ENCODE results near the gene ANKRD37. TPM values are rescaled to one million over a fixed set of nuclear protein-coding genes. Genes with fewer than 3 reads are reported as not detected.

The ANKRD37 gene
- total RNA-seq, 4 donors from 2014 or later: 5.9 to 15.4 (median 9.3) TPM

GRCh38 chr4:185352741-185353140 lies 43.9 kb upstream of the ANKRD37 start:
- Histone ChIP-seq H3K4me3 (no peak overlapping the region), H3K36me3 (peaks cover 0 to 28% of the 10 kb centered on the region in 2 donors), H3K9me3 (no peaks in the 10 kb centered on the region), H3K4me1 (no peaks in the 10 kb centered on the region), H3K27me3 (no peaks in the 10 kb centered on the region), H3K27ac (no peak overlapping the region)
- DNase-seq: no peak
- intact Hi-C loops (cut with DNase I; ENCODE audit: low total_unique reads) (no loop called here), in situ Hi-C loops (cut with MboI; ENCODE audit: low sequenced_read_pairs in 4 of 4) (no loop called here)
- TF ChIP-seq CTCF (IDR thresholded peaks at IDR 0.05 in 4 of 5, conservative IDR thresholded peaks at IDR 0.05 in 1 of 5) (no peak), POLR2A (IDR thresholded peaks at IDR 0.05) (no peak)
- ATAC-seq: no peak

- TF ChIP-seq CTCF (IDR thresholded peaks at IDR 0.05 in 4 of 5, conservative IDR thresholded peaks at IDR 0.05 in 1 of 5) (no peak), POLR2A (IDR thresholded peaks at IDR 0.05) (no peak)
- H3K4me3 ChIP-seq: no peak overlapping the region
- in situ Hi-C loops (cut with MboI; ENCODE audit: low sequenced_read_pairs in 4 of 4): no loop called here
- ATAC-seq (no peak), DNase-seq (no peak)
- H3K27me3 ChIP-seq: no peaks in the 10 kb centered on the region
- no peaks in the 10 kb centered on the region for H3K36me3 ChIP-seq
- intact Hi-C loops (cut with DNase I; ENCODE audit: low total_unique reads): no loop called here
- no peak overlapping the region for H3K27ac ChIP-seq
- no peaks in the 10 kb centered on the region for H3K4me1 ChIP-seq
- H3K9me3 ChIP-seq: no peaks in the 10 kb centered on the region
Measured at GRCh38 chr4:185357211-185357610, 39.4 kb upstream of the ANKRD37 start.

- Histone ChIP-seq H3K27me3 (no peaks in the 10 kb centered on the region), H3K4me3 (no peak overlapping the region), H3K9me3 (no peaks in the 10 kb centered on the region), H3K36me3 (no peaks in the 10 kb centered on the region), H3K27ac (no peak overlapping the region), H3K4me1 (no peaks in the 10 kb centered on the region)
- in situ Hi-C loops (cut with MboI; ENCODE audit: low sequenced_read_pairs in 4 of 4): no loop called here
- intact Hi-C loops (cut with DNase I; ENCODE audit: low total_unique reads): no loop called here
- ATAC-seq (no peak), DNase-seq (no peak)
- no peak for TF ChIP-seq POLR2A (IDR thresholded peaks at IDR 0.05)
- TF ChIP-seq CTCF (IDR thresholded peaks at IDR 0.05 in 4 of 5, conservative IDR thresholded peaks at IDR 0.05 in 1 of 5): no peak
Measured at GRCh38 chr4:185357733-185358440, 38.8 kb upstream of the ANKRD37 start.

GRCh38 chr4:185358514-185358913 lies 38.1 kb upstream of the ANKRD37 start:
- in situ Hi-C loops (cut with MboI; ENCODE audit: low sequenced_read_pairs in 4 of 4): no loop called here
- Histone ChIP-seq H3K27ac (no peak overlapping the region), H3K27me3 (no peaks in the 10 kb centered on the region), H3K4me3 (no peak overlapping the region), H3K4me1 (no peaks in the 10 kb centered on the region), H3K9me3 (no peaks in the 10 kb centered on the region), H3K36me3 (no peaks in the 10 kb centered on the region)
- ATAC-seq (no peak), DNase-seq (no peak)
- TF ChIP-seq CTCF (IDR thresholded peaks at IDR 0.05 in 4 of 5, conservative IDR thresholded peaks at IDR 0.05 in 1 of 5): no peak
- no peak for TF ChIP-seq POLR2A (IDR thresholded peaks at IDR 0.05)
- intact Hi-C loops (cut with DNase I; ENCODE audit: low total_unique reads): no loop called here

GRCh38 chr4:185358959-185359358 lies 37.7 kb upstream of the ANKRD37 start:
- no peak for ATAC-seq
- TF ChIP-seq POLR2A (IDR thresholded peaks at IDR 0.05) (no peak), CTCF (IDR thresholded peaks at IDR 0.05 in 4 of 5, conservative IDR thresholded peaks at IDR 0.05 in 1 of 5) (no peak)
- intact Hi-C loops (cut with DNase I; ENCODE audit: low total_unique reads): no loop called here
- Histone ChIP-seq H3K9me3 (no peaks in the 10 kb centered on the region), H3K27me3 (no peaks in the 10 kb centered on the region), H3K36me3 (no peaks in the 10 kb centered on the region), H3K4me3 (no peak overlapping the region), H3K4me1 (no peaks in the 10 kb centered on the region), H3K27ac (no peak overlapping the region)
- in situ Hi-C loops (cut with MboI; ENCODE audit: low sequenced_read_pairs in 4 of 4): no loop called here
- no peak for DNase-seq

Data from gastrocnemius medialis (tissue), 4 donors.